Muscle of arm (tissue), 12 donors: ENCODE data around the gene IL15. TPM values are rescaled to one million over a fixed set of nuclear protein-coding genes. Genes with fewer than 3 reads are reported as not detected.
"Not testable (repeated sequence)": the region's sequence is repeated elsewhere in the genome, so short reads cannot be mapped to it uniquely, and the experiment has no call there.

Source experiments
- DNase-seq: peaks from one replicate; pipeline ENCODE4 v3.0.0-alpha.2; 2013
- polyA plus RNA-seq, 12 donors: library from polyadenylated mRNA; unstranded; fragments of 120-200 nt; gene quantifications; one replicate each; pipeline ENCODE4 v1.2.1, GENCODE V29; 2013; ENCODE audit not compliant: insufficient read length in 12 of 12

Gene IL15
- polyA plus RNA-seq, 12 donors, result 2.9 to 15.2 (median 9.0) TPM; not detected in 1

DNA sequence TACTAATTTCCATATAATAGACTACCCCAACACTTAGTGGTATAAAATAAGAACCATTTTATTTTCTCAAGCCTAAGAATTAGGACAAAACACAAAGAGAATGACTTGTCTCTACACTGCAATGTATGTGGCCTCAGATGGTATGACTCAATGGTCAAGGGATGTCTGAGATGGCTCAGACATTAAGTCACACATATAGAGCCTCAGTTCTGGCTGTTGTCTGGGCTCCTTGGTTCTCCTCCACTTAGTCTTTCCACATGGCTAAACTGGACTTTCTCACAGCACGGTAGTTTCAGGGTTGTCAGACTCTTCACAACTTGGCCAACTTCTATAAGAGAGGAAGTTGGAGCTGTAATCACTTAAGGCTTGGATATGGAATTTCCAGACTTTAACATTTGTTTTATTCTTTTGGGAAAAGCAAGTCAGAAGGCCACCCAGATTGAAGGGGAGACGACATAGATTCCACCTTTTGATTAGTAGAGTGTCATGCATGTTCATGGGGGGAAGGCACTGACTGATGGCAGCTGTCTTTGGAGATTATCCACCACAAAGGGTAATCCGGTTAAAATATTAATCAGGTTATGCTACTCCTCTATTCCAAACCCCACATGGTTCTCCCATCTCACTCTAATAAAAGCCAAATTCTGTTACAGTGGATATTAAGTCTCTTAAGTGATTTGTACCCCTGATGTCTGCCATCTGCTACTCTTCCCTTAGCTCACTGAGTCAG lies 9.4 kb downstream of the IL15 start:
- DNase-seq, result no peak

DNA sequence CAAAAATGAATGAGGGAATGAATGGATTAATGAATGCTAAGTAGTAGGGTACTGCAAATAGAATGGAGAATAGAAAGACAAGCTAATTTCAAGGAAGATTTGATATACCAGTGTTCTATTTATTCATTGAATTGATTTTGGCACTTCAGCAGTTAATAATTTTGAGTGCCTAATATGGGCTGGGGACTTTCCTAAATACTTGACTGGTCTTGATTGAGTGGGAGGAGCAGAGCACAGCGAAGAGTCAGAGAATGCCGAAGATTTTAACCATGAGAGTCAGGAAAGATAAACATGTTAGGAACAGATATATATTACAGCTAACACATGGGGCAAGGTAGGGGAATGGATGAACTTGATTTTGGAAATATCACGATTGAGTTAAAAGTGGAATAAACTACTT lies 10.6 kb downstream of the IL15 start:
- DNase-seq, result no peak

DNA sequence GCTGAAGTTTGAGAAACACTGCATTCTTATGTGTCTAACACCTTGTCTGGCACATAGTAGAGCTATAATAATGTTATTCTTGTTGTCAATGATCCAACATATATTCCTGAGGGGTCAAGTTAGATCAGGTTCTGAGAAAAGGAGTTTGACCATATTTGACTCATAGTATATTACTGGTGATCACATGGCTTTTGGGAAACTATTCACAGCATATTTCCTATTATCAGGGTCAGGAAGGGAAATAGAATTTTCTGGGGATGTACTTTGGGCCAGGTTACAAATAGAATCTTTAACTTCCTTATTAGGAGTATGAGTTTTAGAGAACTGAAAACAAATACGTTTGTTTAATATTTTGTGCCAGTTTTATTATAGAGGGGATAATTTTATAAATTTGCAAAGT lies 11.6 kb downstream of the IL15 start:
- DNase-seq, result no peak

DNA sequence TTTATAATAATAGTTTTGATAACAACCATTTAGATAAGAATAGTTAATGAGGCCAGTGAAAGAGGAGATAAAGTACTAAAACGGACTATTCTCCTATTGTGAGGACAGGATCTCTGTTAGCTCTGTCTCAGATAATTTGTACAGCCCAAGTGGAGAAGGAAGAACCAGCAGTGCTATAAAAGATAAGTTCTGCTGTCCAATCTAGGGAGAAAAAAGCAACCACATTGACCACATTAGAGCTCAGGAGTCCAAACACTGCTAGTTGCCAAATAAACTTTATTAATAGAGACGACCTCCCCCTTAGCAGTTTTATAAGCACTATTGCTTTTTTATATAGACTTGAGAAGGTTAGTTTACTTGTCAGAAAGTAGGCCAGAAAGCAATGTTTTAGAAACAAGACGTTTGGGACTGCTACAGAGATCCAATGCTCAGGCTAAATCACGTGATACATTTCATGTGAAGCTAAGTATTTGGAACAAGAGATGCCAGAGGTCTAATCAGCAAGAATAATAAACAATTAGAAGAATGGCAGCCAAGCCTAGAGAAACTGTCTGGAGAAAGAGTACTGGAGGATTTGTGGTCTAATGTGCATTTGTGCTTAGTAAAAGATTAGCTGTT lies 15.9 kb downstream of the IL15 start:
- DNase-seq, result no peak

DNA sequence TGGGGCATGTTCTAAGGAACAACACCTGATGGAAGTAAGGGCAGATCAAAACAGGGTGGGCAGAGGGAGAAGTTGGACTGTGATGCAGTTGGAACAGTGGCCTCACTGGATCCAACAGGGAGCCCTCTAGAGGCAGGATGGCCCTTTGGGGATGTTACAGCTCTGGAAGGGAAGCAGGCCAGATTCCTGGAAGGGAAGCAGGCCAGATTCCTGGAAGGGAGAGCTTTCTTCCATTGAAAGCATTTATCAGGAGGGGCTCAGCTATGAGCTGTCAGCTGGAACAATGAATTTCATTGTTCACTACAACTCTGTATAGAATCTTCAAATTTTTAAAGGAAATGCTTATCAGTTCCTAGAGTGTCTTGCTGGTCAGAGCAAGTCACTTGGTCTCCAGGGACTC lies 17.7 kb downstream of the IL15 start:
- DNase-seq, result no peak

DNA sequence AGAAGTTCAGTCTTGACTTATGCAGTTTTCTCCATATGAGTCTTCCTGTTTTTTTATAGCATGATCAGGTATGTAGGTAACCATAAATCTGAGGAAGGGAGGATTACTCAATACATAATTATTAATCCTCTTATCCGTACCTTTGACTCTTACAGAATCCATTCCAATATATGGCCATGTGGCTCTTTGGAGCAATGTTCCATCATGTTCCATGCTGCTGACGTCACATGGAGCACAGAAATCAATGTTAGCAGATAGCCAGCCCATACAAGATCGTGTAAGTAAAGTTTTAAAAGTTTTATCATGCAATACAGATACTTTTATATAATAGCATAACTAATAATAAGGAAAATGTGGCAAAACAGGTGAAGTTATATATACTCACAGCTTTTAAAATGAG lies 19.6 kb downstream of the IL15 start:
- no peak for DNase-seq

DNA sequence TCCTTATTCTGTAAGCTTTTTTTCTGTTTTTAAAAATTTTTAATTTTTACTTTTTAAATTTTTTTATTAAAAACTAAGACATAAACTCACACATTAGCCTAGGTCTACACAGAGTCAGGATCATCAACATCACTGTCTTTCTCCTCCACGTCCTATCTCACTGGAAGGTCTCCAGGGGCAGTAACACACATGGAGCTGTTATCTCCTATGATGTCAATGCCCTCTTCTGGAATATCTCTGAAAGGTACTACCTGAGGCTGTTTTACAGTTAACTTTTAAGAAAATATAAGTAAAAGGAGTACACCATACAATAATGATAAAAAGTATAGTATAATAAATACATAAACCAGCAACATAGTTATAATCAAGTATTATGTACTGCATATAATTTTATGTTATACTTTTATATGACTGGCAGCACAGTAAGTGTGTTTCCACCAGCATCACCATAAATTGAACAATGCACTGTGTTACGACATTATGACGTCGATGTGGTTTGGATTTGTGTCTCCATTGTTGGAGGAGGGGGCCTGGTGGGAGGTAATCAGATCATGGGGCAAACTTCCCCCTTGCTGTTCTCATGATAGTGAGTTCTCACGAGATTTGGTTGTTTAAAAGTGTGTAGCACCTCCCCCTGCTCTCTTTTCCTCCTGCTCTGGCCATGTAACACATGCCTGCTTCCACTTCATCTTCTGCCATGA lies 21.3 kb downstream of the IL15 start:
- DNase-seq, result no peak

DNA sequence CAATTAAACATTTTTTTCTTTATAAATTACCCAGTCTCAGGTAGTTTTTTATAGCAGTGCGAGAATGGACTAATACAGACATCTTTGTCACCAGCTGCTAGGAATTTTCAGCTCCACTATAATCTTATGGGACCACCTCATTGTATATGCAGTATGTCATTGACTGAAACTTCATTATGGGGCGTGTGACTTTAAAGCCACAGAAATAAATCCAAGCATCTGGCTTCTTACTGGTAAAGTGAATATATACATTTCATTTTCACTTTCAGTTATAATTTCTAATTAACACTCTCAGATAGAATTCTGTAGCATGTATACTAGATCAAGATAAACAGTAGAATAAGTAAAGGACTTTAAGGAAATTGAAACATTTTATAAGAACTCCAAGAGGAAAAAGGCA lies 21.9 kb downstream of the IL15 start:
- DNase-seq, result no peak

DNA sequence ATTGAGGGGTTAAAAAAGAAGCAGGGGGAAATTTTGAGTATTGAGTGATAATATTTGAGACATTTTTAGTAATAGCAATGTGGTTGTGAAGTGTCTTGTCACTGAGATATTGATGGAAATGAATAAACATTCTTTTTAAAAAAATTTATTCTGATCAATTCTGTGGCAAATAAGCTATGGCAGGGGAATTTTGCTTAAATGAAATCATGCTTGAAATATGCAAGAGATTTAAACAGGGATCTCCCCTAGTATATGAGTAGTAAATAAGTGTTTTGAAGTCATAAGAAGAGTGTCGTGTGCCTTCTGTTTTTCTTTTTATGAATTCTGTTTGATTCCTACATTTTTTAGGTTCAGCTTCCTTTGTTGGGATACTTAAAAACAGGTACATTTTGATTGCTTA lies 23.2 kb downstream of the IL15 start:
- DNase-seq, result no peak

DNA sequence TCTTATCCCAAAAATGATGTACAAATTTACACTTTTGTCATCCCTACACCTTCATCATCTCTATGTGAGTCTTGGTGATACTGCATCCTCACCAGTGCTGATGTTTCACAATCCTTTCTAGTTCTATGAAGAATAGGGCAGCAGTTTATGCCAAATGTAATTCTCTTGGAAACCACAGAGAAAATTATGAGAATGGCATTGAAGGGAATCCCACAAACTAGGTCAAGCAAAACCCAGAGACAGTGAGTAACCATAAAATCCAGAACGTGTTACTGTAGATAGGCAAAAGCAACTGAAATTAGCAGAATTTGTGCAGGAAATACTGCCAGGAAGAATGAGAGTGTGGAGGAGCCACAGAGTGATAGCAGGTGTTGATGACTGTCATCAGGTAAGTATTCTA lies 24.5 kb downstream of the IL15 start:
- no peak for DNase-seq

DNA sequence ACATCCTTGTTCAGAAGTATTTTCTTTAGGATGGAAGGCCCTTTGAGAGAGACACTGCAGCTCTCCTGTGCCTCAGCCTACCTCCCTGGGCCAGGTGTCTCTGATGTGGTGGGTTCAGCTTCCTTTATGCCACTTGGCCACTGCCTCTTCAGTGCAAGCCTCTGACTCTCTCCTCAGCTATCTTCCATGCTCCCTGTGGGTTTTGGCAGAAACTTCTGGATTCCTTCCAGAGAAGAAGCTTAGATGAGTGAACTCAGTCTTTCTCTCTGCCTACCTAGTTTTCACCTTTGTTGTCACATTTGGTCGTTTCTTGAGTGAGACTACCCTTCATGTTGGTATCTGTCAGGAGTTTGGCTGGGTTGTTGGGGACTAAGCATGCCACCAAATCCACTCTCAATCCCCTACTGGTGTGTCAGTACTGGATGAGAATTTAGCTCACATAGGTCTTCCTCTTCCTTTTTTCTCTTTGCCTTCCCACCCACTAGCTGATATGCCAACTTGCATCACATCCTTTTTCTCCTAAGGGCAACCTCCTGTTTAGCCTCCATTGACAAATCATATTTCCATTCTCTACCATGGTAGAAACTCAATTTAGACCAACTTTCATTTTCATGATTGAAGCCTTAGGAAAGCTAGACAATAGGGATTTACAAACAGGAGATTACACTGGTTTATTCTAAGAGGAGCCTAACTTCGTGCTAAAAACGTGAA lies 32.0 kb downstream of the IL15 start:
- DNase-seq, result no peak

DNA sequence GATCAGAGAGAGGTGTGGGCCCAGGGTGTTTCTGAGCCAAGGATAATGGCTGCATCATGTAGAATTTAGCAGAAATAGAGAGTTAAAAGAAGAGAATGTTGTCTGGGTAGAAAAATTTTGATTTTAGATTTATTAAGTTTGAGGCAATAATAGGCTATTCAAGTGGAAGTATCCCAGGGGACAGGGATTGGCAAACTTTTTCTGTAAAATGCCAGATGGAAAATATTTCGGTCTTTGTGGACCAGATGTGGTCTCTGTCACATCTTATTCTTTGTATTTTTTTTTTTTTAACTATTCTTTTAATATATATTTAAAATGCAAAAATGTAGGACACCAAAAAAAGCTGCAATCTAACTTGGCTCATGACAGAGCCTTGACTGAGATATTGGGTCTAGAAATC lies 33.1 kb downstream of the IL15 start:
- DNase-seq, result no peak

DNA sequence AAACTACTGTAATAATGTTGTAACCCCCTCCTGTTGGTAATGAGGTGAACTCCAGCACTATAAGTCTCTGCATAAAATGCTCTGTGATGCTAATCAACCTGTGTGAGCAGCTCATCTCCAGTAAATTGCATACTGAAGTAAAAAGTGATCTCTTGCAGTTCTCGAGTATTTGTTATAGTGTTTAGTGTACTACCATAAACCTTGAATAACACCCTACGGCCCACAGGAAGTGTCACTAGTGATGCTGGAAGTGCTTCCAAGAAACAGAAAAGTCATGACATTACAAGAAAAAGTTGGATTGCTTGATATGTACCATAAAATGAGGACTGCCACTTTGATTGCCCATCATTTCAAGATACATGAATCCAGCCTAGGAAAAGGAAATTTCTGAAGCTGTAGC lies 39.0 kb downstream of the IL15 start:
- no peak for DNase-seq

DNA sequence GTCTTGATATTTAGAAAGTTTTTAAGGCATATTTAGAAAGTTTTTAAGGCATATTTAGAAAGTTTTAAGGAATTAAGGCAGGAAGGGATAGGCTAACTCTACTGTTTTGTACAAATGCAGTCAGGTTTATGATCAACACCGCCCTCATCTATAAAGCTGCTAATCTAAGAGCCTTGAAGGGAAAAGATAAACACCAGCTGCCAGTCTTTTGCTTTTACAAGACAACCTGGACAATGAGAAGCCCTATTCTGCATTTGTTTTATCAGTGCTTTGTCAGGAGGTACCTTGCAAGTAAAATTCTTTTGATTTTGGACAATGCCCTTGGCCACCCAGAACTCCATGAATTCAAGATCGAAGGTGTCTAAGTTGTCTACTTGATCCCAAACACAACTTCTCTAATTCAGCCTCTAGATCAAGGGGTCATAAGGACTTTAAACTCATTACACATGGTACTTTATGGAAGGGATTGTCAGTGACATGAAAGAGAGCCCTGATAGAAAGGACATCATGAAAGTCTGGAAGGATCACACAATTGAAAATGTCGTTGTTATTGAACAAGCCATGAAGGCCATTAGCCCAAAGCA lies 39.8 kb downstream of the IL15 start:
- no peak for DNase-seq

DNA sequence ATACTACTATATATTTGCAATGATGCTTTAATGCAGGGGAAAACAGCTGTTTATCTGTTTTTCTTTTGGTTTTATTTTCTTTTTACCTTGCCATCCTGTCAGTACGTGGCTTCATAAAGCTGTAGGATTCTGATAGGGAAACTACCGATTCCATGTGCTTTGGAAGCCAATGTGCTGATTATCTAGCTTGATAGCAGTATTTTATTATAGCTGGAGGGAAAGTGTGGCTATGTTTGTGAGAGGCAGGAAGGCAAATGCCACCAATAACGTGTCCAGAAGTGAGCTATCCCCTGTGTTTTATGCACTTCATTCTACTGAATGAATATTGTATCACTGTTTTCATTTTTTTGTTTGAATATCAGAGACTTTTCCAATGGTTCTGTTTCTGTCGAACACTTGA lies 43.7 kb downstream of the IL15 start:
- no peak for DNase-seq

DNA sequence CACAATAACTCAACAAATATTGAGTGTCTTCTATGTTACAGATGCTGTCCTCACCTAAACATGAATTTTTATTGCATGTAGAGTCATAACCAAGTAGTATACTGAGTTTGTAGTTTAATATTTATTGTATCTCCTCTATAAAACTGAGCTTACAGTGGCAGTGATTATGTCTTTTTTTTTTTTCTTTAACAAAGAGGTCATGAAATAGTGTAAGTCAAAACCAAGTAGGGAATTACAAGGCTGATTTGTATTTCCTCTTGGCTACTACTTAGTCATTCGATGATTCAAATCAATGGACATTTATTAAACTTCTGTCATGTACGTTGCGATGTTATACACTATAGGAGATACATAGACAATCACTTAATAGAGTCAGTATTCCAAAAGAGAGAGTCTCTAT lies 48.4 kb downstream of the IL15 start:
- DNase-seq, result no peak

DNA sequence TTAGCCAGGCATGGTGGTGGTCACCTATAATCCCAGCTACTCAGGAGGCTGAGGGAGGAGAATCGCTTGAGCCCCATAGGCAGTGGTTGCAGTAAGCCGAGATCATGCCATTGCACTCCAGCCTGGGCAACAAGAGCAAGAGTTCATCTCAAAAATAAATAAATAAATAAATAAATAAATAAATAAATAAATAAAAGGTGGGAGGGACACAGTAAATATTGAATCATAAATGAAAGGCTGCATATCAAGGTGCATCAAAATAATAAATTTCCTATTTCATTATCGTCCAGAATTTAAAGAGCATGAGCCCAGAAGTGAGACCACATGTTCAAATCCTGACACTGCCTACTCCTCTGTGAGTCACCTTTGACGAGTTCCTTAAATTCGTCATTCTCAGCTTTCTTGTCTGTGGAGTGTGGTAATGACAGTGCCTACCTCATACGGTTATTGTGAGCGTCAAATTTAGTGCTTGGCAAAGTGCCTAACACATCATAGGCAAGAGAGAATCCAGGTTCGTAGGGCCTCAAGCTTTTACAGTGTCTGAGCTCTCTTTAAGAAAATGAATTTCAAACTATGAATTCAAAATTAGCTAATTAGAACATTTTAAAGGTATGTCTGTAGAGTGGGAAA lies 49.9 kb downstream of the IL15 start:
- DNase-seq, result no peak

DNA sequence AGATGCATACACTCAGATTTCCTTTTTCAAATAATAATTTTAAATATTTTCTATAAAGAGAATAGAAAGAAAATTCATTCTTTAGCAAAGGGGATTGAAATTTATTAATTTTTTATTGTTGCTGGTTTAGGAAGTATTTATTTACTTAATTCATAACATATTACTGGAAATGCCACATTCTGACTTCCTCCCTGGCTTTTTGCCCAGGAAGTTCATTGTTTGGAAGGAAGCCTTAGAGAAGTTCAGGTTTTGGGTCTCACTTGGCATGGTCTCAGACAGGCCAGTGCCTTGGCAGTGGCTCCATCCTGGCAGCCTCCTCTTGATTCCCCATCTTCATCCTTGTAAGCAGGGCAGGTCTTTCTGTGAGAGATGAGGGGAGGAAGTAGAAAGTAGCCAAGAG lies 50.5 kb downstream of the IL15 start:
- no peak for DNase-seq

DNA sequence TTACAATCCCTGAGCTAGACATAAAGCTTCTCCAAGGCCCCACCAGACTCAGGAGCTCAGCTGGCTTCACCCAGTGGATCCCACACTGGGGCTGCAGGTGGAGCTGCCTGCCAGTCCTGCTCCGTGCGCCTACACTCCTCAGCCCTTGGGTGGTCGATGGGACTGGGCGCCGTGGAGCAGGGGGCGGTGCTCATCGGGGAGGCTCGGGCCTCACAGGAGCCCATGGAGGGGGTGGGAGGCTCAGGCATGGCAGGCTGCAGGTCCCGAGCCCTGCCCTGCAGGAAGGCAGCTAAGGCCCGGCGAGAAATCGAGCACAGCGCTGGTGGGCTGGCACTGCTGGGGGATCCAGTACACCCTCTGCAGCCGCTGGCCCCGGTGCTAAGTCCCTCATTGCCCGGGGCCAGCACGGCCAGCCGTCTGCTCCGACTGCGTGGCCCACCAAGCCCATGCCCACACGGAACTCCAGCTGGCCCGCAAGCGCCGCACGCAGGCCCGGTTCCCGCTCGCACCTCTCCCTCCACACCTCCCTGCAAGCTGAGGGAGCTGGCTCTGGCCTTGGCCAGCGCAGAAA lies 53.4 kb downstream of the IL15 start:
- not testable (repeated sequence) for DNase-seq

DNA sequence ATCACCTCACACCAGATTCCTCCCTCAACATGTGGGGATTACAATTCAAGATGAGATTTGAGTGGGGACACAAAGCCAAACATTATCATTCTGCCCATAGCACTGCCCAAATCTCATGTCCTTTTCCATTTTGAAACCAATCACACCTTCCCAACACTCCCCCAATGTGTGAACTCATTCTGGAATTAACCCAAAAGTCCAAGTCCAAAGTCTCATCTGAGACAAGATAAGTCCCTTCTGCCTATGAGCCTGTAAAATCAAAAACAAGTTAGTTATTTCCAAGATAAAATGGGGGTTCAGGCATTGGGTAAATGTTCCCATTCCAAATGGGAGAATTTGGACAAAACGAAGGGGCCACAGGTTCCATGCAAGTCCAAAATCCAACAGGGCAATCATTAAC lies 54.9 kb downstream of the IL15 start:
- DNase-seq, result not testable (repeated sequence)

DNA sequence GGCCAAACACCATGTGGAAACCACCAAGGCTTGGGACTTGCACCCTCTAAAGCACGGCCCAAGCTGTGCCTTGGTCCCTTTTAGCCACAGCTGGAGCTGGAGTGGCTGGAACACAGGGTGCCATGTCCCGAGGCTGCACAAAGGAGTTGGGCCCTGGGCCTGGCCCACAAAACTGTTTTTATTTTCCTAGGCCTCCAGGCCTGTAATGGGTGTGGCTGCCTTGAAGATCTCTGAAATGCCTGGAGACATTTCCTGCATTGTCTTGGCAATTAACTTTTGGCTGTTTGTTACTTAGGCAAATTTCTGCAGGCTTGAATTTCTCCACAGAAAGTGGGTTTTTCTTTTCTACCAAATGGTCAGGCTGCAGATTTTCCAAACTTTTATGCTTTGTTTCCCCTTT lies 55.7 kb downstream of the IL15 start:
- no peak for DNase-seq
